Measurements from ENCODE around the gene UPK1A.

Gene UPK1A

GRCh38 chr19:35666251-35666913 is at the start of gene UPK1A:
Gene UPK1A, plus strand, starts transcription at chr19:35666517. Its CDS starts 296 bp downstream, at chr19:35666813.
- TF ChIP-seq CREB1 (IDR thresholded peaks at IDR 0.05; ENCODE audit: low read depth) (no peak), NFIC (IDR thresholded peaks at IDR 0.05) (no peak)

- TF ChIP-seq REST (IDR thresholded peaks at IDR 0.05; ENCODE audit: low read depth) = no peak
- no peak for TF ChIP-seq CEBPB (IDR thresholded peaks at IDR 0.05)
- no peak for TF ChIP-seq TAF1 (IDR thresholded peaks at IDR 0.05; ENCODE audit: low read depth)
- no peak for TF ChIP-seq MAX (IDR thresholded peaks at IDR 0.05)
- TF ChIP-seq NFIC (IDR thresholded peaks at IDR 0.05) = no peak
- TF ChIP-seq YY1 (IDR thresholded peaks at IDR 0.05; ENCODE audit: low read depth) = no peak
- TF ChIP-seq USF1 (IDR thresholded peaks at IDR 0.05) = no peak
- TF ChIP-seq TCF12 (IDR thresholded peaks at IDR 0.05; ENCODE audit: low read depth) = no peak
- TF ChIP-seq TEAD4 (IDR thresholded peaks at IDR 0.05) = no peak
These were observed 47.5 kb upstream of the UPK1A start for GRCh38 chr19:35618857-35619256.

- TF ChIP-seq TEAD4 (IDR thresholded peaks at IDR 0.05) (no peak), EGR1 (IDR thresholded peaks at IDR 0.05) (no peak), ZBTB7A (IDR thresholded peaks at IDR 0.05; ENCODE audit: low read depth) (no peak), NFIC (IDR thresholded peaks at IDR 0.05) (no peak), EP300 (IDR thresholded peaks at IDR 0.05; ENCODE audit: borderline replicate concordance) (no peak)
These were observed 46.9 kb upstream of the UPK1A start for GRCh38 chr19:35619290-35619923.

- TF ChIP-seq REST (IDR thresholded peaks at IDR 0.05; ENCODE audit: low read depth) = no peak
- TF ChIP-seq USF1 (IDR thresholded peaks at IDR 0.05) = no peak
- no peak for TF ChIP-seq FOXM1 (IDR thresholded peaks at IDR 0.05; ENCODE audit: borderline replicate concordance, low read depth)
- no peak for TF ChIP-seq TAF1 (IDR thresholded peaks at IDR 0.05; ENCODE audit: low read depth)
- no peak for TF ChIP-seq NFIC (IDR thresholded peaks at IDR 0.05)
- TF ChIP-seq TCF12 (IDR thresholded peaks at IDR 0.05; ENCODE audit: low read depth) = no peak
- TF ChIP-seq MAX (IDR thresholded peaks at IDR 0.05) = no peak
- TF ChIP-seq CEBPB (IDR thresholded peaks at IDR 0.05) = no peak
- TF ChIP-seq EGR1 (IDR thresholded peaks at IDR 0.05) = no peak
- TF ChIP-seq TEAD4 (IDR thresholded peaks at IDR 0.05) = no peak
- TF ChIP-seq YY1 (IDR thresholded peaks at IDR 0.05; ENCODE audit: low read depth) = no peak
- no peak for TF ChIP-seq RAD21 (IDR thresholded peaks at IDR 0.05; ENCODE audit: low read depth)
- no peak for TF ChIP-seq ZBTB7A (IDR thresholded peaks at IDR 0.05; ENCODE audit: low read depth)
- TF ChIP-seq EP300 (IDR thresholded peaks at IDR 0.05; ENCODE audit: borderline replicate concordance) = no peak
- TF ChIP-seq CREB1 (IDR thresholded peaks at IDR 0.05; ENCODE audit: low read depth) = no peak
These were observed 46.3 kb upstream of the UPK1A start for GRCh38 chr19:35620001-35620400.

- TF ChIP-seq NFIC (IDR thresholded peaks at IDR 0.05) = no peak
- TF ChIP-seq USF1 (IDR thresholded peaks at IDR 0.05) = no peak
- no peak for TF ChIP-seq TCF12 (IDR thresholded peaks at IDR 0.05; ENCODE audit: low read depth)
- TF ChIP-seq ZBTB7A (IDR thresholded peaks at IDR 0.05; ENCODE audit: low read depth) = no peak
- no peak for TF ChIP-seq FOXM1 (IDR thresholded peaks at IDR 0.05; ENCODE audit: borderline replicate concordance, low read depth)
- TF ChIP-seq EGR1 (IDR thresholded peaks at IDR 0.05) = no peak
- TF ChIP-seq TEAD4 (IDR thresholded peaks at IDR 0.05) = no peak
- no peak for TF ChIP-seq RAD21 (IDR thresholded peaks at IDR 0.05; ENCODE audit: low read depth)
- no peak for TF ChIP-seq MAX (IDR thresholded peaks at IDR 0.05)
- no peak for TF ChIP-seq CREB1 (IDR thresholded peaks at IDR 0.05; ENCODE audit: low read depth)
- no peak for TF ChIP-seq CEBPB (IDR thresholded peaks at IDR 0.05)
These were observed 44.6 kb upstream of the UPK1A start for GRCh38 chr19:35621708-35622107.

Measured in Ishikawa (cell line).